ENCODE results near the gene CHEK2.
"Not testable (repeated sequence)": the region's sequence is repeated elsewhere in the genome, so short reads cannot be mapped to it uniquely, and the experiment has no call there.

CHEK2 gene

GRCh38 chr22:28678778-28679610, 62.6 kb downstream of the CHEK2 start:
- peaks cover 36% of the 10 kb centered on the region for H3K27me3 ChIP-seq (replicated peaks; ENCODE audit: insufficient read depth, low read length)
- H3K9ac ChIP-seq (ENCODE audit: low read length); DNase-seq; H3K79me2 ChIP-seq (ENCODE audit: low read length); H2AFZ ChIP-seq (ENCODE audit: low read length); H3K9me2 ChIP-seq (replicated peaks; ENCODE audit: insufficient read depth, low read length); H3K36me3 ChIP-seq (replicated peaks; ENCODE audit: insufficient read depth, low read length); H3K4me1 ChIP-seq (ENCODE audit: low read length); H3F3A ChIP-seq (ENCODE audit: insufficient read depth, low read length); H3K27ac ChIP-seq (ENCODE audit: low read length); H4K20me1 ChIP-seq (ENCODE audit: insufficient read depth, low read length); H3K9me3 ChIP-seq (replicated peaks; ENCODE audit: insufficient read depth, low read length): not testable (repeated sequence)
- H3K4me3 ChIP-seq (ENCODE audit: low read length): peak overlapping the region; percentile 28; the same call in 1 of the 2 replicates
- H3K4me2 ChIP-seq (ENCODE audit: low read depth, low read length): peak overlapping the region; percentile 26; the same call in 1 of the 2 replicates

DNA sequence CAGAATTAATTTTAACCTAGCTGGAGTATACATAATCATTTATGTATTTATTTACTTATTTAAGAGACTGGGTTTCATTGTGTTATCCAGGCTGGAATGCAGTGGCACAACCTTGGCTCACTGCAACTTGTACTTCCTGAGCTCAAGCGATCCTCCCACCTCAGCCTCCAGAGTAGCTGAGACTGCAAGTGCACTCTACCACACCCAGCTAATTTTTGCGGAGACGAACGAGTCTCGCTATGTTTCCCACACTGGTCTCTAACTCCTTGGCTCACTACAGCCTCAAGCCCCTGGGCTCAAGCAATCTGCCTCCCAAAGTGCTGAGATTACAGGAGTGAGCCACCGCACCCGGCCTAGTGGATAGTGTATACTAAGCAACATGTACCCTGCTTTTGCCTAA, 63.5 kb downstream of the CHEK2 start:
- H3K4me1 ChIP-seq (ENCODE audit: low read length); H3K4me2 ChIP-seq (ENCODE audit: low read depth, low read length); H3K9me2 ChIP-seq (replicated peaks; ENCODE audit: insufficient read depth, low read length); H3K9ac ChIP-seq (ENCODE audit: low read length); DNase-seq; H3K4me3 ChIP-seq (ENCODE audit: low read length); H4K20me1 ChIP-seq (ENCODE audit: insufficient read depth, low read length); H3K27ac ChIP-seq (ENCODE audit: low read length); H2AFZ ChIP-seq (ENCODE audit: low read length); H3K36me3 ChIP-seq (replicated peaks; ENCODE audit: insufficient read depth, low read length); H3K79me2 ChIP-seq (ENCODE audit: low read length); H3K9me3 ChIP-seq (replicated peaks; ENCODE audit: insufficient read depth, low read length): not testable (repeated sequence)
- peaks cover 13% of the 10 kb centered on the region for H3F3A ChIP-seq (ENCODE audit: insufficient read depth, low read length)
- H3K27me3 ChIP-seq (replicated peaks; ENCODE audit: insufficient read depth, low read length): peaks cover 44% of the 10 kb centered on the region

GRCh38 chr22:28674121-28674563, 67.5 kb downstream of the CHEK2 start:
- TF ChIP-seq EZH2phosphoT487 (IDR thresholded peaks at IDR 0.05; ENCODE audit: low read length) (no peak), EZH2 (optimal IDR thresholded peaks at IDR 0.05; ENCODE audit: low read depth, low read length) (no peak)
- TF ChIP-seq, protein P1, sequence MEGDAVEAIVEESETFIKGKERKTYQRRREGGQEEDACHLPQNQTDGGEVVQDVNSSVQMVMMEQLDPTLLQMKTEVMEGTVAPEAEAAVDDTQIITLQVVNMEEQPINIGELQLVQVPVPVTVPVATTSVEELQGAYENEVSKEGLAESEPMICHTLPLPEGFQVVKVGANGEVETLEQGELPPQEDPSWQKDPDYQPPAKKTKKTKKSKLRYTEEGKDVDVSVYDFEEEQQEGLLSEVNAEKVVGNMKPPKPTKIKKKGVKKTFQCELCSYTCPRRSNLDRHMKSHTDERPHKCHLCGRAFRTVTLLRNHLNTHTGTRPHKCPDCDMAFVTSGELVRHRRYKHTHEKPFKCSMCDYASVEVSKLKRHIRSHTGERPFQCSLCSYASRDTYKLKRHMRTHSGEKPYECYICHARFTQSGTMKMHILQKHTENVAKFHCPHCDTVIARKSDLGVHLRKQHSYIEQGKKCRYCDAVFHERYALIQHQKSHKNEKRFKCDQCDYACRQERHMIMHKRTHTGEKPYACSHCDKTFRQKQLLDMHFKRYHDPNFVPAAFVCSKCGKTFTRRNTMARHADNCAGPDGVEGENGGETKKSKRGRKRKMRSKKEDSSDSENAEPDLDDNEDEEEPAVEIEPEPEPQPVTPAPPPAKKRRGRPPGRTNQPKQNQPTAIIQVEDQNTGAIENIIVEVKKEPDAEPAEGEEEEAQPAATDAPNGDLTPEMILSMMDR (IDR thresholded peaks at IDR 0.05; ENCODE audit: low read length): no peak
- 0 out of 2 replicates have a peak overlapping the region, but pooled peaks have one; percentile 34 for H3K4me2 ChIP-seq (ENCODE audit: low read depth, low read length)
- no peaks in the 10 kb centered on the region for H3K9me2 ChIP-seq (replicated peaks; ENCODE audit: insufficient read depth, low read length)
- H4K20me1 ChIP-seq (ENCODE audit: insufficient read depth, low read length): no peaks in the 10 kb centered on the region
- H3K27me3 ChIP-seq (replicated peaks; ENCODE audit: insufficient read depth, low read length): peaks cover 68% of the 10 kb centered on the region
- DNase-seq: peak; percentile 88
- no peak overlapping the region for H2AFZ ChIP-seq (ENCODE audit: low read length)
- no peak overlapping the region for H3K27ac ChIP-seq (ENCODE audit: low read length)
- H3K9ac ChIP-seq (ENCODE audit: low read length): no peak overlapping the region
- peaks cover 10% of the 10 kb centered on the region for H3K4me1 ChIP-seq (ENCODE audit: low read length)
- H3K9me3 ChIP-seq (replicated peaks; ENCODE audit: insufficient read depth, low read length): no peaks in the 10 kb centered on the region
- H3K4me3 ChIP-seq (ENCODE audit: low read length): no peak overlapping the region
- H3K36me3 ChIP-seq (replicated peaks; ENCODE audit: insufficient read depth, low read length): no peaks in the 10 kb centered on the region
- no peaks in the 10 kb centered on the region for H3K79me2 ChIP-seq (ENCODE audit: low read length)
- peaks cover 13% of the 10 kb centered on the region for H3F3A ChIP-seq (ENCODE audit: insufficient read depth, low read length)

GRCh38 chr22:28670756-28671155, 70.9 kb downstream of the CHEK2 start:
- Histone ChIP-seq H3K4me1 (ENCODE audit: low read length) (peaks cover 10% of the 10 kb centered on the region), H3K9ac (ENCODE audit: low read length) (no peak overlapping the region), H3K79me2 (ENCODE audit: low read length) (no peaks in the 10 kb centered on the region), H3K9me3 (replicated peaks; ENCODE audit: insufficient read depth, low read length) (no peaks in the 10 kb centered on the region), H3K36me3 (replicated peaks; ENCODE audit: insufficient read depth, low read length) (no peaks in the 10 kb centered on the region), H3K27ac (ENCODE audit: low read length) (no peak overlapping the region), H2AFZ (ENCODE audit: low read length) (no peak overlapping the region), H3K9me2 (replicated peaks; ENCODE audit: insufficient read depth, low read length) (no peaks in the 10 kb centered on the region), H4K20me1 (ENCODE audit: insufficient read depth, low read length) (no peaks in the 10 kb centered on the region), H3F3A (ENCODE audit: insufficient read depth, low read length) (peaks cover 13% of the 10 kb centered on the region), H3K27me3 (replicated peaks; ENCODE audit: insufficient read depth, low read length) (peaks cover 47% of the 10 kb centered on the region), H3K4me2 (ENCODE audit: low read depth, low read length) (no peak overlapping the region), H3K4me3 (ENCODE audit: low read length) (no peak overlapping the region)
- TF ChIP-seq EZH2 (optimal IDR thresholded peaks at IDR 0.05; ENCODE audit: low read depth, low read length) (no peak), EZH2phosphoT487 (IDR thresholded peaks at IDR 0.05; ENCODE audit: low read length) (no peak)
- TF ChIP-seq, protein P1 (IDR thresholded peaks at IDR 0.05; ENCODE audit: low read length): no peak
- no peak for DNase-seq
